K562 (cell line): ENCODE measurements around the gene SLC25A33. TPM values are rescaled to one million over a fixed set of nuclear protein-coding genes. Genes with fewer than 3 reads are reported as not detected.

Source experiments
- CC2D1A ChIP-seq: fragments of 450-650 bp; IDR thresholded peaks from 2 replicates; pipeline ENCODE4 v1.6.1; 2017; ENCODE audit warnings: mild to moderate bottlenecking
- RAD51 ChIP-seq: fragments of 450-650 bp; IDR thresholded peaks from 2 replicates; pipeline ENCODE4 v1.7.1; 2016; ENCODE audit warnings: low read depth, mild to moderate bottlenecking, borderline replicate concordance
- RUNX1 ChIP-seq: sonication (generic); IDR thresholded peaks from 2 replicates; pipeline ENCODE4 v1.6.1; 2016; ENCODE audit warnings: antibody characterized with exemption, low read depth
- STAG1 ChIP-seq: sonication (generic); formaldehyde crosslinking; IDR thresholded peaks from 2 replicates; pipeline ENCODE4 v1.5.0; 2020; ENCODE audit warnings: missing genetic modification reagents, borderline replicate concordance
- SUPT5H ChIP-seq: fragments of 450-650 bp; IDR thresholded peaks from 2 replicates; pipeline ENCODE4 v1.6.1; 2016
- YY1 ChIP-seq, 3 experiments: IDR thresholded peaks; 2 replicates each; pipeline ENCODE4 v1.6.1; 2011; ENCODE audit warnings: low read length in 2 of 3, mild to moderate bottlenecking in 2 of 3, moderate library complexity in 2 of 3, borderline replicate concordance in 1 of 3, control low read depth in 1 of 3, low read depth in 1 of 3; ENCODE audit not compliant: insufficient read depth in 3 of 3, insufficient replicate concordance in 2 of 3, control insufficient read depth in 1 of 3, insufficient read length in 1 of 3; ENCODE audit errors: extremely low read depth in 1 of 3
- ZNF133 ChIP-seq: fragments of 250-450 bp; sonication (Bioruptor Pico); IDR thresholded peaks from 2 replicates; pipeline ENCODE4 v1.4.0; 2020; ENCODE audit warnings: mild to moderate bottlenecking
- ZNF318 ChIP-seq, 2 experiments: fragments of 450-650 bp; IDR thresholded peaks; 2 replicates each; pipeline ENCODE4 v1.6.1; 2016; ENCODE audit warnings: mild to moderate bottlenecking in 2 of 2, borderline replicate concordance in 1 of 2, low read depth in 1 of 2, moderate library complexity in 1 of 2
- ZNF436 ChIP-seq: fragments of 250-450, 450-650 bp; sonication (Bioruptor Pico); formaldehyde crosslinking; IDR thresholded peaks from 2 replicates; pipeline ENCODE4 v1.7.0; 2020; ENCODE audit warnings: mild to moderate bottlenecking
- ZNF586 ChIP-seq: fragments of 450-650 bp; formaldehyde crosslinking; conservative IDR thresholded peaks from 2 replicates; pipeline ENCODE4 v1.4.0; 2020; ENCODE audit warnings: mild to moderate bottlenecking, moderate library complexity
- ZNF639 ChIP-seq, 2 experiments: fragments of 200-800 bp in 1 of 2; sonication (Bioruptor generic) in 1 of 2; sonication (generic) in 1 of 2; formaldehyde crosslinking in 1 of 2; IDR thresholded peaks in 1 of 2; conservative IDR thresholded peaks in 1 of 2; 2 replicates each; pipeline versions ENCODE4 v1.5.0 to v1.6.1; 2016 to 2020; ENCODE audit warnings: missing compliant biosample characterization in 1 of 2, missing genetic modification characterization in 1 of 2, missing genetic modification reagents in 1 of 2
- ZNF668 ChIP-seq: fragments of 250-450 bp; sonication (Bioruptor Pico); IDR thresholded peaks from 2 replicates; pipeline ENCODE4 v1.8.0; 2022; ENCODE audit warnings: mild to moderate bottlenecking, inconsistent platforms
- ZNF695 ChIP-seq: fragments of 450-650 bp; formaldehyde crosslinking; IDR thresholded peaks from 2 replicates; pipeline ENCODE4 v1.4.0; 2020; ENCODE audit warnings: mild to moderate bottlenecking, moderate library complexity
- ZNF830 ChIP-seq: fragments of 250-450 bp; sonication (Bioruptor Pico); IDR thresholded peaks from 2 replicates; pipeline ENCODE4 v1.5.0; 2021; ENCODE audit warnings: mild to moderate bottlenecking
- ZSCAN32 ChIP-seq: fragments of 450-650 bp; formaldehyde crosslinking; IDR thresholded peaks from 2 replicates; pipeline ENCODE4 v1.4.0; 2020; ENCODE audit warnings: mild to moderate bottlenecking, moderate library complexity
- polyA plus RNA-seq, 8 experiments: library from polyadenylated mRNA; depleted of rRNA in 4 of 8; stranded (reverse) in 5 of 8; unstranded in 3 of 8; fragments of >200 nt; fragmentation: Nextera tagmentation in 2 of 8; fragmentation: Illumina TruSeq in 1 of 8; extraction: Ambion mirVana in 2 of 8; extraction: Trizol in 1 of 8; gene quantifications; 2 replicates each; pipeline versions ENCODE4 v1.2.1 to v1.2.3, GENCODE V29; 2011 to 2014; ENCODE audit warnings: inconsistent platforms in 1 of 8, missing spikeins in 1 of 8
- total RNA-seq, 7 experiments: library from RNA; depleted of rRNA in 6 of 7; stranded (reverse); fragments of >200 nt in 6 of 7; fragmentation: Illumina TruSeq in 2 of 7; extraction: Trizol in 2 of 7; gene quantifications; 2 replicates each; pipeline versions ENCODE4 v1.2.1 to v1.2.3, GENCODE V29; 2011 to 2021; ENCODE audit warnings: low replicate concordance in 1 of 7

SLC25A33 gene
- total and polyA plus RNA-seq, 9 of the 15 experiments (the other 6 are each of a cell fraction or from before 2014, with no cell fraction given) = 3.2 to 23.5 (median 17.5) TPM

GRCh38 chr1:9539165-9539828, at the start of gene SLC25A33 (continued):
- TF ChIP-seq ZNF668 (CRISPR knock-in tag) = peak; percentile 64; the same call in 1 of the 2 replicates
- peak in 1 of 2 experiments; percentile 4; a peak in 1 of 4 replicates for TF ChIP-seq ZNF318 (IDR thresholded peaks at IDR 0.05; ENCODE audit: borderline replicate concordance in 1 of 2, low read depth in 1 of 2)
- TF ChIP-seq ZNF639 (CRISPR knock-in tag; conservative IDR thresholded peaks at IDR 0.05 in 1 of 2, IDR thresholded peaks at IDR 0.05 in 1 of 2) = peak in 1 of 2 experiments; percentile 83; a peak in 2 of 4 replicates
- TF ChIP-seq ZNF436 = peak; percentile 48; the same call in 1 of the 2 replicates
- peak; percentile 80 for TF ChIP-seq RAD51
- peak; percentile 79 for TF ChIP-seq SUPT5H
- TF ChIP-seq ZNF695 (CRISPR knock-in tag) = 0 out of 2 replicates have a peak, but pooled peaks have one; percentile 50
- TF ChIP-seq YY1 (IDR thresholded peaks at IDR 0.05; ENCODE audit: borderline replicate concordance in 1 of 3, control insufficient read depth in 1 of 3, extremely low read depth in 1 of 3, insufficient read depth in 3 of 3, insufficient read length in 1 of 3, insufficient replicate concordance in 2 of 3, low read depth in 1 of 3, low read length in 2 of 3) = peak in 2 of 3 experiments; percentile 64 to 74
- TF ChIP-seq RUNX1 = no peak
- no peak for TF ChIP-seq ZNF586
- TF ChIP-seq CC2D1A = no peak
- TF ChIP-seq ZNF830 (CRISPR knock-in tag) = no peak
- TF ChIP-seq ZNF133 (CRISPR knock-in tag) = no peak
- TF ChIP-seq STAG1 = 0 out of 2 replicates have a peak, but pooled peaks have one; percentile 42
- TF ChIP-seq ZSCAN32 (CRISPR knock-in tag) = peak; percentile 21; the same call in 1 of the 2 replicates
